NB4 (cell line): ENCODE data around the gene PYROXD2.

ENCODE experiments used
- DNase-seq: peaks from one replicate; pipeline ENCODE4 v3.0.0; 2010; ENCODE audit warnings: low read depth
- H3K4me3 ChIP-seq: one replicate; pipeline ENCODE4 v1.5.1; 2011; ENCODE audit warnings: mild to moderate bottlenecking, low read depth, low read length, moderate library complexity
- MYC ChIP-seq: IDR thresholded peaks from 2 replicates; pipeline ENCODE4 v1.6.1; 2011; ENCODE audit warnings: low read depth, low read length
- POLR2A ChIP-seq: IDR thresholded peaks from 2 replicates; pipeline ENCODE4 v1.6.1; 2011; ENCODE audit warnings: mild to moderate bottlenecking; ENCODE audit not compliant: insufficient read length; ENCODE audit errors: extremely low read depth
- TF ChIP-seq, protein P1 (sequence below): IDR thresholded peaks from 2 replicates; pipeline ENCODE4 v1.6.1; 2011; ENCODE audit warnings: low read depth, low read length
- TF ChIP-seq, protein P2 (sequence below): IDR thresholded peaks from one replicate; pipeline ENCODE4 v1.5.1; 2012; ENCODE audit warnings: low read depth, low read length

Gene PYROXD2

DNA sequence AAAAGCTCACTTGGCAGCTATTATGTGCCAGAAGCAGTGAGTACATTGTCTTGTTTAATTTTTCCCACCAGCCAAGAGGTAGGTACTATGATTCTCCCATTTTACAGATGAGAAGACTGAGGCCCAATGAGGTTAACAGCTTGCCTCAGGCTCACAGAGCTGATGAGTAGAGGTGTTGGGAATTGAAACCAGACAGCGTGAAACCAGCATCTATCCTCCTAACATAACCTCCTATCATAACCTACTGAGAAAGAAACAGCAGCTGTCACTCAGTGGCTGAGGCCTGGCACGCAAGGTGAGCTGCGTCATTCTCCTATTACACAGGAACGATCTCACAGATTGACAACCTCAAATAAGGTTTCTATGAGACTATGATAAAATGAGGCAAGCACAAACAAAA is 6.2 kb downstream of the PYROXD2 start:
- no peak overlapping the region for H3K4me3 ChIP-seq
- TF ChIP-seq, protein P1, sequence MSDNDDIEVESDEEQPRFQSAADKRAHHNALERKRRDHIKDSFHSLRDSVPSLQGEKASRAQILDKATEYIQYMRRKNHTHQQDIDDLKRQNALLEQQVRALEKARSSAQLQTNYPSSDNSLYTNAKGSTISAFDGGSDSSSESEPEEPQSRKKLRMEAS, result no peak
- TF ChIP-seq MYC (no peak), POLR2A (no peak)
- TF ChIP-seq, protein P2, sequence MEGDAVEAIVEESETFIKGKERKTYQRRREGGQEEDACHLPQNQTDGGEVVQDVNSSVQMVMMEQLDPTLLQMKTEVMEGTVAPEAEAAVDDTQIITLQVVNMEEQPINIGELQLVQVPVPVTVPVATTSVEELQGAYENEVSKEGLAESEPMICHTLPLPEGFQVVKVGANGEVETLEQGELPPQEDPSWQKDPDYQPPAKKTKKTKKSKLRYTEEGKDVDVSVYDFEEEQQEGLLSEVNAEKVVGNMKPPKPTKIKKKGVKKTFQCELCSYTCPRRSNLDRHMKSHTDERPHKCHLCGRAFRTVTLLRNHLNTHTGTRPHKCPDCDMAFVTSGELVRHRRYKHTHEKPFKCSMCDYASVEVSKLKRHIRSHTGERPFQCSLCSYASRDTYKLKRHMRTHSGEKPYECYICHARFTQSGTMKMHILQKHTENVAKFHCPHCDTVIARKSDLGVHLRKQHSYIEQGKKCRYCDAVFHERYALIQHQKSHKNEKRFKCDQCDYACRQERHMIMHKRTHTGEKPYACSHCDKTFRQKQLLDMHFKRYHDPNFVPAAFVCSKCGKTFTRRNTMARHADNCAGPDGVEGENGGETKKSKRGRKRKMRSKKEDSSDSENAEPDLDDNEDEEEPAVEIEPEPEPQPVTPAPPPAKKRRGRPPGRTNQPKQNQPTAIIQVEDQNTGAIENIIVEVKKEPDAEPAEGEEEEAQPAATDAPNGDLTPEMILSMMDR, result no peak
- DNase-seq, result no peak

DNA sequence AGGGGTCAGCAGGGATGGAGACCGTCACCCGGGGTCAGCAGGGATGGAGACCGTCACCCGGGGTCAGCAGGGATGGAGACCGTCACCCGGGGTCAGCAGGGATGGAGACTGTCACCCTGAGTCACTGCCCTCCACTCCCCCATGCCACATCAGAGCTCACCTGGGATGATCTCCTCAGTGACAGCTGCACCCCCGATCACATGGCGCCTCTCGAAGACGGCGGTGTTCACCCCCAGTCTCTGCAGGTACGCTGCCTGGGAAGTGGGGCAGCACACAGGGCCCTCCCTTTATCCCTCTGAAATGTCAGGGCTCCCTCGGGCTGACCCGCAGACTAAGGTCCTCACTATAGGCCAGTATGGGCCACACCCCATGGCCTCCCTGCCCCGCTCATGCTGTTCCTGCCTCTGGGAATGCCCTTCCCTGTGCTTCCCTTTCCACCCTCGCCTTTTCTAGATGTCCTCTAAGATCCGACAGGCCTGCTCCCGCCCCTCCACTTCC is 7.2 kb downstream of the PYROXD2 start:
- DNase-seq, result no peak
- H3K4me3 ChIP-seq, result no peak overlapping the region
- no peak for TF ChIP-seq MYC
- TF ChIP-seq, protein P1, result no peak
- TF ChIP-seq, protein P2, result no peak

DNA sequence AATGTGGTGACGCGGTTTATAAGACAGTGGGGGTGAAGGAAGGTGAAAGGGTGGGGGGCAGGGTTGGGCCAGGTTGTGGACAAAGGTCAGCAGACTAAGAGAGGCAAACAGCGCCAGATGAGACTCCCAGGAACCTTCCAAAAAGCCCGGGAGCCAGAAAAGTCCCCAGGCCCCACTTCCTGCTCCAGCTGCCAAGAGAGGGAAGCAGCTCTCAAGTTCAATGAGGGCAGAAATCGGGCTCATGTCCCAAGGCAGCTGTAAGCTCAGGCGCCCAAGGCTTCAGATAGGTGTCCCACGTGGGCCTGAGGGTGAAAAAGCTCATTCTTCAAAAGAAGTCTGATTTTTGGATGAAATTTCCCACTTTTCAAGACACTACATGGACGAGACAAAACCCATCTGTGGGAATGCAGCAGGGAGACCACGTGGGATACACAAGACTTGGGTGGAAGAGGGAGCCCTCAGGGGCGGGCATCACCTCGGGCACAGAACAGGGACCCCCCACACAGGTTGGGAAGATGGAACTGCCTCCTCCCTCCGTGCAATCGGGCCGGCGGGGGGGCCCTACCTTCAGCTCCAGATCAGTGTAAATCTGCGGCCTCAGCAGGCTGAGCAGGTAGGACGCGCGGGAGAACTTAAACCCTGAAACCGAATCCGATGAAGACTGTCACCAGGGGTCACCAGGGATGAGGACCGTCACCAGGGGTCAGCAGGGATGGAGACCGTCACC is 7.8 kb downstream of the PYROXD2 start:
- no peak for DNase-seq
- H3K4me3 ChIP-seq, result no peak overlapping the region
- TF ChIP-seq MYC (no peak), POLR2A (no peak)
- TF ChIP-seq, protein P2, result no peak
- TF ChIP-seq, protein P1, result no peak

DNA sequence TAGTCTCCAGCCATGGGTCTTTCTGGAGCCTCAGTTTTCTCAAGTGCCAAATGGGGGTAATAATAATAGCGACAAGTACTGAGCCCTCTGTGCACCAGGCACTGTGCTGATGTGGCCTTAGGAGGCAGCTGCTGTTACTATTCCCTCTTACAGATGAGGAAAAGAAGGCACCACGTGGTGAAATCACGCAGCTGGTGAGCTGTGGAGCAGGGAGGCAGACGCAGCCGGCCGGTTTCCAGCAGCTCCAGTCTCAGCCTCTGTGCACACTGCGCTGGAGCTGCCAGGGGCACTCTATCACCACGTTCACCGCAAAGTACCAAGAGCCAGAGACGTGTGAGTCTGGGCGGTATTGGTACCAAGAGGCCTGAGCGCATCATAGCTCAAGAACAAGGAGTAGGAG is 9.6 kb downstream of the PYROXD2 start:
- H3K4me3 ChIP-seq, result no peak overlapping the region
- no peak for DNase-seq

DNA sequence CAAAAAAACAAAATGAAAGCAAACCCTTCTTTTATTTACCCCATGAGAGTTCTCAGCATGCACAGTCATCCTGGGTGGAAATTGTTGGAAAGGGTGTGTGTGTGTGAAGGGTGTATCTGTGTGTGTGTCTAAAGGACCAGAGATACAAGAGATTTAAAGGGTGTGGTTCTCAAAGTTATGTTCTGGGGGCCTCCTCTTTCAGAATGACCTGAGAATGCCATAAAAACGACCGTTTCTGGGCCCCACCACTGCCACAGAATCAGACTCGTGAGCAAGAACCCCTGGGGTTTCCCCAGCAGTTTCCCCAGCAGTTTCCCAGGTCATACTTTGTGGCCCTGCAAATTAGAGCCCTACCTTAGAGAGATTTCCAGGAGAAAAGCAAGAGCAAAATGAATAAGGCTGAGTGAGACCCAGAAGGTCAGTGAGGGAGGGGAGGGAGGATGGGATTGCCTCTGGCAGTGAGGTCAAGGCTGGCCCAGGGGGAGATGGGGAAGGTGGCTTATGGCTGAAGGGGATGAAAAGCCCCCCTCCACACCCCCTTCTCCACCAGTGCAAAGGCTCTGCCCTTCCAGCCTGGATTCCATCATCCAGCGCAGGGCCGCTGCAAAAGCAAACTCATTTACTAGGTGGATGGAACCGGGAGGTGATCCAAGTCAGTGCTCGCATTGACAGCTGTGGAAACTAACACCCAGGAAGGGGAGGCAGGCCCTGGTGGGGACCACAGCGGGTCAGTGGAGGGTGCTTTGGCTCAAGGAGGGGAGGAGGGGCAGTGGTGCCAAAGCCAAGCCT is 10.2 kb downstream of the PYROXD2 start:
- H3K4me3 ChIP-seq, result no peak overlapping the region
- TF ChIP-seq, protein P1, result no peak
- TF ChIP-seq POLR2A (no peak), MYC (no peak)
- TF ChIP-seq, protein P2, result no peak
- no peak for DNase-seq

More for the DNA sequence above, 9.6 kb downstream of the PYROXD2 start:
- no peak for TF ChIP-seq POLR2A
- no peak for TF ChIP-seq MYC
- TF ChIP-seq, protein P1, result no peak
- TF ChIP-seq, protein P2, result no peak
